Measurements from ENCODE around the gene THSD7B. TPM values are rescaled to one million over a fixed set of nuclear protein-coding genes. Genes with fewer than 3 reads are reported as not detected.

Gene THSD7B
- total and polyA plus RNA-seq, 2 of the 13 experiments (the other 11 are each of a cell fraction or from before 2014, with no cell fraction given), result 0.02 TPM; not detected in 1

DNA sequence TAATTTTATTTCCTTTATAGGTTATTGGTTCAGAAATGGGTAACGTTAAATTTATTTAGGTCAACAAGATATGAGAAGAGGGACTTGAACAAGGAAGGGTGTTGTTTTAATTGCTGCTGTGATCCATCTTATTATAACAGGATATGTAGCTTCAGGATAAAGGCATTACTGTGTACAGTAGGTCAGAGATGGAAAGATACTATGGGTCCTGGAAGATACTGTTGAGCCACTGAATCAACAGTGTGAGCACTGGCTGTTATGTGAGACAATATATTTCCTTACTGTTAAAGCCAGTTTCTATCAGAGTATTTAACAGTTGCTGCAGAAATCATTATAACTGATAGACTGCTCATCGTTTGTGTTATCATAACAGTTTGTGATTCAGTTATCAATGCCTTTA lies 414.7 kb downstream of the THSD7B start:
- no peak overlapping the region for H3K4me2 ChIP-seq (ENCODE audit: low read depth, low read length)
- intact Hi-C loops (cut with micrococcal nuclease; ENCODE audit: unreplicated experiment) (no loop called here), in situ Hi-C loops (cut with HindIII; ENCODE audit: extremely low pct_ligation_motif_present, low pct_unique_long_range_greater_than_20kb) (no loop called here)
- DNase-seq (ENCODE audit: low spot score) (no peak), FAIRE-seq (no peak), ATAC-seq (no peak)
- no peak overlapping the region for H3K4me3 ChIP-seq (replicated peaks in 1 of 3; ENCODE audit: insufficient read depth in 1 of 3, low read depth in 2 of 3, low read length in 3 of 3)
- H3K36me3 ChIP-seq (replicated peaks in 1 of 2; ENCODE audit: control insufficient read depth in 1 of 2, insufficient read depth in 2 of 2, low read length in 2 of 2), result no peaks in the 10 kb centered on the region
- POLR2A ChIA-PET, result no interaction called here
- H3K79me2 ChIP-seq (ENCODE audit: insufficient read depth, low read length), result no peaks in the 10 kb centered on the region
- H3K9me3 ChIP-seq (ENCODE audit: low read length), result no peaks in the 10 kb centered on the region
- no peak overlapping the region for H3K9ac ChIP-seq (ENCODE audit: insufficient read depth, low read depth, low read length)
- no peak overlapping the region for H2AFZ ChIP-seq (ENCODE audit: low read length)
- H4K20me1 ChIP-seq (ENCODE audit: insufficient read depth, low read length), result no peaks in the 10 kb centered on the region
- 2% methylated on average over 2 of the region's 2 CpGs for WGBS (ENCODE audit: low lambda C conversion rate)
- no peaks in the 10 kb centered on the region for H3K27me3 ChIP-seq (ENCODE audit: control insufficient read depth in 1 of 2, insufficient read depth in 2 of 2, low read length in 2 of 2)
- H3K27ac ChIP-seq (ENCODE audit: extremely low read length, insufficient read depth, low read length), result no peak overlapping the region
- no TSS peak for BruUV-seq (replicated peaks)
- no peaks in the 10 kb centered on the region for H3K4me1 ChIP-seq (ENCODE audit: insufficient read depth, low read length)
- no peak for TF ChIP-seq ZNF17 (CRISPR knock-in tag; IDR thresholded peaks at IDR 0.05)
- CTCF ChIA-PET (ENCODE audit: low intra/inter-chr PET ratio, low total read pairs), result no interaction called here

DNA sequence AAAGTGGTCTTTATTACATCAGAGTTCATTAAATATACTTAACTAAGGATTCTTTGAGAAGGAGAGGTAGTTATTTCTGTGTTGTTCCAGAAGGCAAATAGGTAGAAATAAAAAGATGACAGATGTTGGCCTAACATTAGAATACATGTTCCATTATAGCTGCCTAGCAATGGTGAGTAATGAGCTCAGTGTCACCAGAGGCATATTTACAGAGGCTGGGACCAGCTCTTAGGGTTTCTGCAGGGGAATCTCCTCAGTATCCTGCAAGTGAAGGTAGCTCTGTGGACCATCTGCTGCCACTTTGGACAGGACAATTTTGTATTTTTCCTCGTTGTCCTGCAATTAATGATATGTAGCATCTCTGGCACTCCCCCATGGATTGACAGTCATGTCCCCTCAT lies 416.0 kb downstream of the THSD7B start:
- no peaks in the 10 kb centered on the region for H3K27me3 ChIP-seq (ENCODE audit: control insufficient read depth in 1 of 2, insufficient read depth in 2 of 2, low read length in 2 of 2)
- H3K36me3 ChIP-seq (replicated peaks in 1 of 2; ENCODE audit: control insufficient read depth in 1 of 2, insufficient read depth in 2 of 2, low read length in 2 of 2), result no peaks in the 10 kb centered on the region
- H3K27ac ChIP-seq (ENCODE audit: extremely low read length, insufficient read depth, low read length), result no peak overlapping the region
- TF ChIP-seq MIXL1 (CRISPR knock-in tag; IDR thresholded peaks at IDR 0.05), result no peak
- TF ChIP-seq, protein P1, sequence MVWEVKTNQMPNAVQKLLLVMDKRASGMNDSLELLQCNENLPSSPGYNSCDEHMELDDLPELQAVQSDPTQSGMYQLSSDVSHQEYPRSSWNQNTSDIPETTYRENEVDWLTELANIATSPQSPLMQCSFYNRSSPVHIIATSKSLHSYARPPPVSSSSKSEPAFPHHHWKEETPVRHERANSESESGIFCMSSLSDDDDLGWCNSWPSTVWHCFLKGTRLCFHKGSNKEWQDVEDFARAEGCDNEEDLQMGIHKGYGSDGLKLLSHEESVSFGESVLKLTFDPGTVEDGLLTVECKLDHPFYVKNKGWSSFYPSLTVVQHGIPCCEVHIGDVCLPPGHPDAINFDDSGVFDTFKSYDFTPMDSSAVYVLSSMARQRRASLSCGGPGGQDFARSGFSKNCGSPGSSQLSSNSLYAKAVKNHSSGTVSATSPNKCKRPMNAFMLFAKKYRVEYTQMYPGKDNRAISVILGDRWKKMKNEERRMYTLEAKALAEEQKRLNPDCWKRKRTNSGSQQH (CRISPR knock-in tag; IDR thresholded peaks at IDR 0.05; ENCODE audit: low read depth), result no peak
- TF ChIP-seq ZNF749 (CRISPR knock-in tag; IDR thresholded peaks at IDR 0.05; ENCODE audit: borderline replicate concordance), result no peak
- TF ChIP-seq, protein P2, sequence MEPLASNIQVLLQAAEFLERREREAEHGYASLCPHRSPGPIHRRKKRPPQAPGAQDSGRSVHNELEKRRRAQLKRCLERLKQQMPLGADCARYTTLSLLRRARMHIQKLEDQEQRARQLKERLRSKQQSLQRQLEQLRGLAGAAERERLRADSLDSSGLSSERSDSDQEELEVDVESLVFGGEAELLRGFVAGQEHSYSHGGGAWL (CRISPR knock-in tag; IDR thresholded peaks at IDR 0.05), result no peak
- TF ChIP-seq MTF2 (CRISPR knock-in tag; IDR thresholded peaks at IDR 0.05; ENCODE audit: borderline replicate concordance), result no peak
- TF ChIP-seq ZNF263 (CRISPR knock-in tag; IDR thresholded peaks at IDR 0.05), result no peak
- TF ChIP-seq ZNF724P (CRISPR knock-in tag; IDR thresholded peaks at IDR 0.05; ENCODE audit: borderline replicate concordance), result no peak
- TF ChIP-seq, protein P3, sequence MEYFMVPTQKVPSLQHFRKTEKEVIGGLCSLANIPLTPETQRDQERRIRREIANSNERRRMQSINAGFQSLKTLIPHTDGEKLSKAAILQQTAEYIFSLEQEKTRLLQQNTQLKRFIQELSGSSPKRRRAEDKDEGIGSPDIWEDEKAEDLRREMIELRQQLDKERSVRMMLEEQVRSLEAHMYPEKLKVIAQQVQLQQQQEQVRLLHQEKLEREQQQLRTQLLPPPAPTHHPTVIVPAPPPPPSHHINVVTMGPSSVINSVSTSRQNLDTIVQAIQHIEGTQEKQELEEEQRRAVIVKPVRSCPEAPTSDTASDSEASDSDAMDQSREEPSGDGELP (IDR thresholded peaks at IDR 0.05; ENCODE audit: borderline replicate concordance, low read depth), result no peak
- no peak for TF ChIP-seq ZFAT (CRISPR knock-in tag; conservative IDR thresholded peaks at IDR 0.05)
- TF ChIP-seq SYNCRIP (IDR thresholded peaks at IDR 0.05; ENCODE audit: insufficient read depth, low read depth, low read length), result no peak
- no peak for FAIRE-seq
- no peak overlapping the region for H2AFZ ChIP-seq (ENCODE audit: low read length)
- H3K9me3 ChIP-seq (ENCODE audit: low read length), result no peaks in the 10 kb centered on the region
- BruUV-seq (replicated peaks), result no TSS peak
- POLR2A ChIA-PET, result no interaction called here
- no peak overlapping the region for H3K4me3 ChIP-seq (replicated peaks in 1 of 3; ENCODE audit: insufficient read depth in 1 of 3, low read depth in 2 of 3, low read length in 3 of 3)
- intact Hi-C loops (cut with micrococcal nuclease; ENCODE audit: unreplicated experiment), result no loop called here
- no peaks in the 10 kb centered on the region for H3K79me2 ChIP-seq (ENCODE audit: insufficient read depth, low read length)
- no peak overlapping the region for H3K4me2 ChIP-seq (ENCODE audit: low read depth, low read length)
- no peak for ATAC-seq
- H4K20me1 ChIP-seq (ENCODE audit: insufficient read depth, low read length), result no peaks in the 10 kb centered on the region
- 0% methylated on average over 1 of the region's 1 CpG for WGBS (ENCODE audit: low lambda C conversion rate)
- CTCF ChIA-PET (ENCODE audit: low intra/inter-chr PET ratio, low total read pairs), result no interaction called here
- no peaks in the 10 kb centered on the region for H3K4me1 ChIP-seq (ENCODE audit: insufficient read depth, low read length)
- no peak overlapping the region for H3K9ac ChIP-seq (ENCODE audit: insufficient read depth, low read depth, low read length)
- no peak for DNase-seq (ENCODE audit: low spot score)
- in situ Hi-C loops (cut with HindIII; ENCODE audit: extremely low pct_ligation_motif_present, low pct_unique_long_range_greater_than_20kb), result no loop called here

Measured in HepG2 (cell line).